Occipital lobe (tissue), 2 donors: Measurements from ENCODE around the gene JMJD6. TPM values are rescaled to one million over a fixed set of nuclear protein-coding genes. Genes with fewer than 3 reads are reported as not detected.

Experiments
- DNase-seq: peaks from one replicate; lab custom pipeline; 2025; lab: John Stamatoyannopoulos, UW
- total RNA-seq: library from RNA; depleted of rRNA; stranded (reverse); fragments of >200 nt; gene quantifications from one replicate; pipeline ENCODE4 v1.2.3, GENCODE V29; 2014

The JMJD6 gene
- total RNA-seq, 1 donor from 2014 or later = 20.0 TPM

GRCh38 chr17:76697702-76698465, 28.5 kb downstream of the JMJD6 start:
- DNase-seq = no peak

GRCh38 chr17:76696763-76697701, 29.4 kb downstream of the JMJD6 start:
- no peak for DNase-seq

DNA sequence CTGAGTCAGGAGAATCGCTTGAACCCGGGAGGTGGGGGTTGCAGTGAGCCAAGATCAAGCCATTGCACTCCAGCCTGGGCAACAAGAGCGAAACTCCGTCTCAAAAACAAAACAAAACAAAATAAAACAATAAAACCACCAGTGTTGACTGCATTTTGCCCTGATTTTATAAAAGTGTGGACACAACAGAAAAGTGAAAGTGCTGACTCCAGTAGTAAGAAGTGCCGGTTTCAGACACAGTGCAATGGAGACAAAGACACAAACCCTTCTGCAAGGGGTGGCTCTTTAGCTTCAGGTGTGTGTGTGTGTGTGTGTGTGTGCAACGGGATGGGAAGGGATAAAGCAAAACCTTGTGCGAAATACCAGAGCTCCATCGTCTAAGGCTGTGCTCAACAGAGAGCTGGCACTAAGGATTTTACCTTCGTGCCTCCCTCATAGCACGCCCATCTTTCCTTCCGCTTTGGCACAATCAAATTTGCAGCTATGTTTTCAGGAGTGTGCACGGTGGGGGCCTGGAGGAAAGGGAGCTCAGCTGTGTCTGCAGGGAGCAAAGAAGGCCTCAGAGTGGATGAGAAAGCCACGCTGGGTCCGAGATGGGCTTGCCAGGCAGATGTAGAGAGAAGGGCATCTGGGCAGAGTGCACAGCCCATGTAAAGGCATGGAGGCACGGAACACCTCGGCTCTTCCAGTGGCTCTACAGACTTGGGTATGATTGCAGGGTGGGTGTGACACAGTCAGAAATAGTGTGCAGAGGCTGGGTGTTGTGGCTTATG, 31.2 kb downstream of the JMJD6 start:
- DNase-seq = no peak

- DNase-seq = no peak
Measured at GRCh38 chr17:76691379-76692191, 34.8 kb downstream of the JMJD6 start.

DNA sequence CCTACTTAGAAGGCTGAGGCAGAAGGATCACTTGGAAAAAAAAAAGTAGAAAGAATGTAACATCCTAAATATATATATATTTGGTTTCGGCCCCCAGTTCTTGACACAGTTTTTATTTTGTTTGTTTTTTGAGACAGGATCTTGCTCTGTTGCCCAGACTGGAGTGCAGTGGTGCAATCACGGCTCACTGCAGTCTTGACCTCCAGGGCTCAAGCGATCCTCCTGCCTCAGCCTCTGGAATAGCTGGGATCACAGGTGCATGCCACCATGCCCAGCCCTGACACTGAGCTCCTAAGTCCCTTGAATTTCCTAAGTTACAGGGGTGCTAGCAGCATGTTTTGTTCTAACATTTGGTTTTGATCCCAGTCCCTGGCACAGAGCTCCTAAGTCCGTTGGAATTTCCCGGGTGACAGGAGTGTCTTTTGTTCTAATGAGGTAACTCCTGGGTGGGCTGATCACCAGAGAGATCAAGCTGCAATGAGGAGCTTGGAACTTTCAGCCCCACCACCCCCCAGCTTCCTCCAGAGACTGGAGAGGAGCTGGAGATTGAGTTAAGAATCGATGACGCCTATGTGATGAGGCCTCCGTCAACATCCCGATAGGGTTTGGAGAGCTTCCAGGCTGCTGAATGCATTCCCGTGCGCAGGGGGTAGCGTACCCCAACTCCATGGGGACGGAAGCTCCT, 35.7 kb downstream of the JMJD6 start:
- no peak for DNase-seq

DNA sequence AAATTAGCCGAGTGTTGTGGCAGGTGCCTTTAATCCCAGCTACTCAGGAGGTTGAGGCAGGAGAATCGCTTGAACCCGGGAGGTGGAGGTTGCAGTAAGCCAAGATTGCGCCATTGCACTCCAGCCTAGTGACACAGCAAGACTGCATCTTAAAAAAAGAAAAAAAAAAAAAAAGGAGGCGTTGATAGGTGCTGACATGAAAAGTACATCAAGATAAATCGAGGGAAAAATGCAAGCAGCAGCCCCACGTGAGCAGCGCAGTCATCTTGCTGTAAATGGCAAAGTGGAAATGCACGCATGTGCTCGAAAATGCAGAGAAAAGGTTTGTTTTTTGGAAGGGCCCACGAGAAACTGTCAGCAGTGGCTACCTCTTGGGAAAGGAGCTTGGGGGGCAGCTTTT, 36.5 kb downstream of the JMJD6 start:
- no peak for DNase-seq

DNA sequence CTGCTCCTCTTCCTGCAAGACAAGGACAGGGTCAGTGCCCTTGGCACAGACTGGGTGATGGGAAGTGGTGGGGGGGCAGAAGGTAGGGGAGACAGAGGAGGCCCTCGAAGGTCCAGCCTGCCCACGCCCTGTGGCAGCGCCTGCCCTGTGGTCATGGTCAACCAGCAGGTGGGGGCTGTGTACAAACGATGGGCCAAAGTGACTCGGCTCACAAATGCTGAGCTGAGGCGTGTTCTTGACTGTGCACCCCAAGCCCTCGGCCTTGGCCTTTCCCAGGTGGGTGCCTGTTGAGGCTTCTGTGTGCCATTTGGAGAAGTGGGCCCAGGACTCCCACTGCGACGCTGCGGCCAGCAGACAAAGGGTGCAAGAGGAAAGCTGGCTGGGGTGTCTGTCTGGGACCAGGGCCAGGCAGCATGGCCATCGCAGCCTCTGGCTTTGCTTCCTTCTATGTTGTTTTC, 38.2 kb downstream of the JMJD6 start:
- DNase-seq = no peak

DNA sequence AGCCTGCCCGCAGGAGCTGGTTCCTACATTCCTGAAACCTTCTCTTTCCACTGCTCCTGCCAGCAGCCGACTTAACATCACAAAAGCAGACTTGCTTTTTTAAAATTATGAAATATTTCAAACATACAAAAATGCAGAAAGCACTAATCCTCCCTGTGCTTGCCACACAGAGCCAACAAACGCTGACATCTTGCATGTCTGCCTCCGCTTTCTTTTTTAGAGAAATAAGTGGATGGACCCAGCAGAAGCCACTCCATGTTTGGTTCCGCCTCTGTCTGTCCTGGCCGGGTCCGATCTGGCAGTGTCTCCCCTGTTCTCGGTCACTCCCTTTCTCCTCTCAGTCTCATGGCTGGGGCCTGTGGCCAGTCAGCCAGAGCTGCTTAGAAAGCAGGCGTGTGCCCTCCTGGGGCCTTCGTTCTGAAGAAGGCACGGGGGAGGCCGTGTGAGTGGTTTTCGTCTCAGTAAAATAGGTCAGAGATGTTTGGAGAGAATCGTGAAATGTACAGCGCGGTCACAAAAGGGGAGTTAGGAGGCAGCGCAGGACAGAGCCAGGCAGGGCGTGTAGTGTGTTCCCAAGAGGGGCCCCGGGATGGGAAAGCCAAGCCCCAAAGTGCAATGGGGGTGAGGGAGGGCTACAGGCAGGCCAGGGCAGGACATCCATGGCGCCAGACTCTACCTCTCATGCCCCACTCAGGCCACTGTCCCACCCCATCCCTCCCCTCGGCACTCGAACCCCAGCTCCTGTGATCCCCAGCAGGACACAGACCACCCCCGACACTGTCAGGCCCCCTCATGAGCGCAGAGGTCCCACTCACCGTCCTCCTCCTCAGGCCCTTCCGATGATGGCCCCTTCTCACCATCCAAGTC, 38.9 kb downstream of the JMJD6 start:
- no peak for DNase-seq

- DNase-seq = no peak
Measured at GRCh38 chr17:76686538-76687297, 39.7 kb downstream of the JMJD6 start.

GRCh38 chr17:76685846-76686245, 40.6 kb downstream of the JMJD6 start:
- no peak for DNase-seq

DNA sequence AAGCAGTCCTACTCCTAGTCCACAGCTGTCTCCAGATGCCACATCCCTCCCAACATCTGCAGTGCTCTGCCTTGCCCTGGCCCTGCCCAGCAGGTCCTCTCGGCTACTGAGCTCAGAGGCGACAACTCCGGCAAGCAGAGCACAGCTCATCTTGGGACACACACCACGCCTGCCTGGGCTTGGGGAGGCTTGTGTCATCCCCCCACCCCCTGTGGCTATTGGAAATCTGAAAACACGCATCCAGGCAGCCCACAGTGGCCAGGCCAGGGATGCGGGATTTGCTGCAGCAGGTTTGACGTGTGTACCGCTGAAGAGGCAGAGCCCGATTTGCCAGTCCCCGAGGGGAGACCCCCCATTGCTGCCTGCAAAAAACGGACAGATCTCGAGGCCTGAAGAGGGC, 41.0 kb downstream of the JMJD6 start:
- DNase-seq = no peak

- DNase-seq = no peak
Measured at GRCh38 chr17:76684756-76685155, 41.6 kb downstream of the JMJD6 start.

GRCh38 chr17:76683921-76684745, 42.3 kb downstream of the JMJD6 start:
- DNase-seq = no peak

DNA sequence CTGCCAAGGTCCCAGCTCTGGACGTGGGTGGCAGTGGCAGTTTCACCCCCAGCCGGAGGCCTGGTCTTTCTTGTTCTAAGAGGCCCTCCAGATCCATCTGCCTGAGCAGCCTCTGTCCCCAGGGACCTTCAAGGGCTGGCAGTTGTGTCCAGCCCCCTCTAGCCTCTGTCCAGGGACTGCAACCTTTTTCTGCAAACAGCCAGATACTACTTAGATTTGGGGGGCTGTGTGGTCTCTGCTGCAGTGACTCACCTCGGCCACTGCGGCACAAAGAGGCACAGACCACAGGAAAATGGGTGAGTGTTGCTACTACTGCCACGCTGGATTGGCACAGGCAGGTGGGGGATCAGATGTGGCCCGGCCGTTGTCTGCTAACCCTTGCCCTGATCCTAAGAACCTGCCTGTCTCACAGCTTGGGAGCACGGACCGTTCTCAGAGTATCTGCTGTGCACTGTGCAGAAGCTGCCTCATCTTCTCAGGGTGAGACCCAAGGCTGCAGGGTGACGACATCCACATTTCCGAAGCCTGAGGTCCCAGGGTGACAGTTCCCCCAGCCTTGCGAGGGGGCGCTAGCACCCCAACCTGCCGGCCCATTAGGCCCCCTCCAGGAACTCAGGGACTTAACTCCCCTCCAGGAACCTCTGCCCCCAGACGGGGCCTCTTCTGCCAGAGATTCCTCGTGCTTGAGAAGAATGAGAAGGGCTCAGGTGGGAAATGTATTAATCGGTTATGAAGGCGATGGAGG, 43.2 kb downstream of the JMJD6 start:
- DNase-seq = no peak

- no peak for DNase-seq
Measured at GRCh38 chr17:76682296-76682695, 44.1 kb downstream of the JMJD6 start.

GRCh38 chr17:76681222-76682137, 44.9 kb downstream of the JMJD6 start:
- peak; percentile 55 for DNase-seq
